ENCODE data around the gene FAM89B.
A peak's percentile ranks its signal among the peaks of the same experiment; 100 is the strongest.

DNA sequence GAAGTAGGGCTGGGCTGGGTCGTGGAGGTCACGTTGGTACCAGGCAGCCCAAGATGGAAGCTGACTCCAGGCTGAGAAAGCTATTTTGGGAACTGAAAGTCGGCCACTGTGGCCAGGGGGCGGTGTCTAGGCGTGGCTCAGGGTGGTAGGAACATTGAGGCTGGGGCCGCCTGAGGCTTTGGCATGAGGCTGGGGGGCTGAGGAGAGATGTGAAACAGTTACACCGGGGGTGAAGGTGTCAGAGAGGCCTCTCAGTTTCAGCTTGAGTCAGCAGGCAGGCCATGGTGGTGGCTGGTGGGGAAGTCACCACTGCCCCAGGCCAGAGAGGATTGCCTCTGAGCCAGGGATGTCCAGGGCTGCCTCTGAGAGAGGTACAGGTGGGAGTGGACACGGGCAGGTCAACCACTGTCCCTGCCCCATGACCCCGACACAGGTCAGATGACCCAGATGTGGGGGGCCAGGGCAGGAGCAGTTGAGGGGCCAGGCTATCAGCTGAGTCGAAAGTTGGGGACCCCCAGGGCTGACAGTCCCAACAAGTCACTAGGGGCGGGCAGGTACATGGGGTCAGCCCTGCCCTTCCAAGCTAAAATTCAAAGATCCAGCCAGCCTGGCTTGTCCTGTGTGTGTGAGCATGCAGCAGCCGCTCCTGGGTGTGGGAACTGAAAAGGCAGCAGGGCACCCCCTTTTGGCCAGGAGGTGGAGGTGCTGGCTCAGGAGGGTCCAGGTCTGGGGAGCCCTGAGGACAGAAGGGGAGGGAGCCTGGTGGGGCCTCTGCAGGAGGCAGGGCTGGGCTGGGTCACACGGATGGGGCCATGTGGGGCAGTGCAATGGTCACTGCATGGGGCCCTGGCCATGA is 16.1 kb downstream of the FAM89B start:
- TF ChIP-seq, protein P1, sequence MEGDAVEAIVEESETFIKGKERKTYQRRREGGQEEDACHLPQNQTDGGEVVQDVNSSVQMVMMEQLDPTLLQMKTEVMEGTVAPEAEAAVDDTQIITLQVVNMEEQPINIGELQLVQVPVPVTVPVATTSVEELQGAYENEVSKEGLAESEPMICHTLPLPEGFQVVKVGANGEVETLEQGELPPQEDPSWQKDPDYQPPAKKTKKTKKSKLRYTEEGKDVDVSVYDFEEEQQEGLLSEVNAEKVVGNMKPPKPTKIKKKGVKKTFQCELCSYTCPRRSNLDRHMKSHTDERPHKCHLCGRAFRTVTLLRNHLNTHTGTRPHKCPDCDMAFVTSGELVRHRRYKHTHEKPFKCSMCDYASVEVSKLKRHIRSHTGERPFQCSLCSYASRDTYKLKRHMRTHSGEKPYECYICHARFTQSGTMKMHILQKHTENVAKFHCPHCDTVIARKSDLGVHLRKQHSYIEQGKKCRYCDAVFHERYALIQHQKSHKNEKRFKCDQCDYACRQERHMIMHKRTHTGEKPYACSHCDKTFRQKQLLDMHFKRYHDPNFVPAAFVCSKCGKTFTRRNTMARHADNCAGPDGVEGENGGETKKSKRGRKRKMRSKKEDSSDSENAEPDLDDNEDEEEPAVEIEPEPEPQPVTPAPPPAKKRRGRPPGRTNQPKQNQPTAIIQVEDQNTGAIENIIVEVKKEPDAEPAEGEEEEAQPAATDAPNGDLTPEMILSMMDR (conservative IDR thresholded peaks at IDR 0.05 in 1 of 2, IDR thresholded peaks at IDR 0.05 in 1 of 2; ENCODE audit: extremely low read depth in 1 of 2, insufficient read depth in 1 of 2, low read depth in 1 of 2, low read length in 2 of 2): peak; percentile 67 to 69
- TF ChIP-seq EZH2 (IDR thresholded peaks at IDR 0.05; ENCODE audit: borderline replicate concordance, low read length): no peak

All from mammary epithelial cell (primary cell).